HCT116 (cell line): ENCODE measurements around the gene ZNF334. TPM values are rescaled to one million over a fixed set of nuclear protein-coding genes. Genes with fewer than 3 reads are reported as not detected.

Experiments
- ATAC-seq: fragments of 200-7000 bp; cut with Tn5 transposase; 2 replicates; pipeline ENCODE4 v1.9.1; 2020; ENCODE audit warnings: mild to moderate bottlenecking, moderate library complexity
- BruUV-seq: library from RNA; stranded (reverse); fragments of 400-500 nt; replicated peaks from 2 replicates; lab custom pipeline; 2021; lab: Mats Ljungman, UMichigan
- CTCF ChIA-PET: fragments of 300-600 bp; sonication (Branson Sonifier 250); formaldehyde crosslinking; loops from one replicate; lab custom pipeline; 2021; ENCODE audit warnings: antibody characterized with exemption; lab: Charles Lee
- POLR2A ChIA-PET: fragments of 300-600, 350-600 bp; sonication (Branson Sonifier 250); formaldehyde crosslinking; loops from one replicate; lab custom pipeline; 2021; ENCODE audit warnings: antibody characterized with exemption; lab: Charles Lee
- RAD21 ChIA-PET, 2 experiments: fragments of 300-600 bp; sonication (Branson Sonifier 250); formaldehyde crosslinking; loops; one replicate each; lab custom pipeline; 2023; ENCODE audit warnings: low total read pairs in 2 of 2; ENCODE audit not compliant: uncharacterized antibody in 2 of 2, unreplicated experiment in 2 of 2, low non-redundant PET in 1 of 2; lab: Charles Lee
- DNase-seq: peaks from one replicate; pipeline ENCODE4 v3.0.0-alpha.2; 2010; ENCODE audit warnings: low read depth, low spot score
- H2AFZ ChIP-seq: fragments of 200-600 bp; shearing (Covaris generic), sonication (generic); 2 replicates; pipeline ENCODE4 v1.6.1; 2017; ENCODE audit warnings: low read depth, mixed run types, mixed read lengths, antibody characterized with exemption, low read length; ENCODE audit not compliant: poor library complexity, severe bottlenecking
- H3K27ac ChIP-seq: 2 replicates; pipeline ENCODE4 v1.5.1; 2012; ENCODE audit warnings: low read depth, low read length
- H3K27me3 ChIP-seq: fragments of 200-600 bp; sonication (generic); 2 replicates; pipeline ENCODE4 v1.6.1; 2016; ENCODE audit warnings: mixed run types, low read length, mixed read lengths; ENCODE audit not compliant: insufficient read depth
- H3K36me3 ChIP-seq, 2 experiments: fragments of 200-500 bp in 1 of 2; fragments of 200-600 bp in 1 of 2; sonication (Bioruptor generic) in 1 of 2; sonication (generic) in 1 of 2; 2 replicates each; pipeline versions ENCODE4 v1.5.1 to v1.6.1; 2014 to 2016; ENCODE audit warnings: low read length in 2 of 2, inconsistent platforms in 1 of 2, mixed read lengths in 1 of 2, mixed run types in 1 of 2; ENCODE audit not compliant: insufficient read depth in 2 of 2, control insufficient read depth in 1 of 2
- H3K4me1 ChIP-seq, 2 experiments: fragments of 200-600 bp in 1 of 2; sonication (generic) in 1 of 2; 2 replicates each; pipeline versions ENCODE4 v1.5.1 to v1.6.1; 2012 to 2017; ENCODE audit warnings: low read length in 2 of 2, inconsistent platforms in 1 of 2, mild to moderate bottlenecking in 1 of 2, mixed read lengths in 1 of 2, mixed run types in 1 of 2, moderate library complexity in 1 of 2; ENCODE audit not compliant: insufficient read depth in 2 of 2, control insufficient read depth in 1 of 2
- H3K4me2 ChIP-seq: fragments of 200-600 bp; sonication (generic); 2 replicates; pipeline ENCODE4 v1.6.1; 2017; ENCODE audit warnings: mixed run types, low read length, mixed read lengths
- H3K4me3 ChIP-seq, 2 experiments: fragments of 200-600 bp in 1 of 2; sonication (generic) in 1 of 2; replicated peaks in 1 of 2; 2 replicates each; pipeline ENCODE4 v1.5.1; 2011 to 2016; ENCODE audit warnings: low read length in 2 of 2, control low read depth in 1 of 2, low read depth in 1 of 2, mild to moderate bottlenecking in 1 of 2, mixed read lengths in 1 of 2, mixed run types in 1 of 2
- H3K79me2 ChIP-seq: fragments of 200-600 bp; sonication (generic); 2 replicates; pipeline ENCODE4 v1.6.1; 2017; ENCODE audit warnings: mild to moderate bottlenecking, mixed run types, low read length, moderate library complexity, mixed read lengths; ENCODE audit not compliant: insufficient read depth
- H3K9ac ChIP-seq: fragments of 200-600 bp; sonication (generic); 2 replicates; pipeline ENCODE4 v1.6.1; 2016; ENCODE audit warnings: low read length, mixed read lengths
- H3K9me2 ChIP-seq: fragments of 200-600 bp; sonication (generic), shearing (Covaris generic); 2 replicates; pipeline ENCODE4 v1.6.1; 2017; ENCODE audit warnings: mixed run types, mild to moderate bottlenecking, moderate library complexity; ENCODE audit not compliant: insufficient read depth
- H3K9me3 ChIP-seq, 2 experiments: fragments of 200-500 bp in 1 of 2; fragments of 200-600 bp in 1 of 2; sonication (Bioruptor generic) in 1 of 2; sonication (generic) in 1 of 2; 2 replicates each; pipeline ENCODE4 v1.6.1; 2014 to 2017; ENCODE audit warnings: low read length in 2 of 2, mixed read lengths in 2 of 2, inconsistent platforms in 1 of 2, low read depth in 1 of 2, mild to moderate bottlenecking in 1 of 2, mixed run types in 1 of 2, moderate library complexity in 1 of 2; ENCODE audit not compliant: control insufficient read depth in 1 of 2, insufficient read depth in 1 of 2
- H4K20me1 ChIP-seq: fragments of 200-600 bp; sonication (generic), shearing (Covaris generic); 2 replicates; pipeline ENCODE4 v1.6.1; 2017; ENCODE audit warnings: mixed run types, mild to moderate bottlenecking, moderate library complexity; ENCODE audit not compliant: insufficient read depth
- FOSL1 ChIP-seq: IDR thresholded peaks from 2 replicates; pipeline ENCODE4 v1.6.1; 2012; ENCODE audit warnings: low read depth
- SP1 ChIP-seq: IDR thresholded peaks from 2 replicates; pipeline ENCODE4 v1.6.1; 2012; ENCODE audit warnings: low read depth
- YY1 ChIP-seq: IDR thresholded peaks from 2 replicates; pipeline ENCODE4 v1.6.1; 2011; ENCODE audit warnings: low read length, low read depth, moderate library complexity, mild to moderate bottlenecking; ENCODE audit not compliant: insufficient replicate concordance; ENCODE audit errors: extremely low read depth
- intact Hi-C: fragments of 100-400 bp; cut with micrococcal nuclease; formaldehyde crosslinking; loops from 2 replicates; pipeline ENCODE4 v1.10.0; 2022
- total RNA-seq: library from RNA; stranded (reverse); gene quantifications from one replicate; pipeline ENCODE4 v1.2.1, GENCODE V29; 2021; ENCODE audit not compliant: unreplicated experiment
- TF ChIP-seq, protein P1 (sequence below), 3 experiments: fragments of 200-600 bp in 1 of 3; sonication (generic) in 1 of 3; IDR thresholded peaks in 2 of 3; conservative IDR thresholded peaks in 1 of 3; 2 replicates each; pipeline ENCODE4 v1.5.1; 2012 to 2017; ENCODE audit warnings: low read depth in 2 of 3, low read length in 2 of 3, antibody characterized with exemption in 1 of 3, borderline replicate concordance in 1 of 3, control low read depth in 1 of 3, mild to moderate bottlenecking in 1 of 3, mixed read lengths in 1 of 3, mixed run types in 1 of 3, moderate library complexity in 1 of 3; ENCODE audit not compliant: insufficient read depth in 1 of 3

ZNF334 gene
- total RNA-seq, 1 experiment from 2014 or later = not detected

DNA sequence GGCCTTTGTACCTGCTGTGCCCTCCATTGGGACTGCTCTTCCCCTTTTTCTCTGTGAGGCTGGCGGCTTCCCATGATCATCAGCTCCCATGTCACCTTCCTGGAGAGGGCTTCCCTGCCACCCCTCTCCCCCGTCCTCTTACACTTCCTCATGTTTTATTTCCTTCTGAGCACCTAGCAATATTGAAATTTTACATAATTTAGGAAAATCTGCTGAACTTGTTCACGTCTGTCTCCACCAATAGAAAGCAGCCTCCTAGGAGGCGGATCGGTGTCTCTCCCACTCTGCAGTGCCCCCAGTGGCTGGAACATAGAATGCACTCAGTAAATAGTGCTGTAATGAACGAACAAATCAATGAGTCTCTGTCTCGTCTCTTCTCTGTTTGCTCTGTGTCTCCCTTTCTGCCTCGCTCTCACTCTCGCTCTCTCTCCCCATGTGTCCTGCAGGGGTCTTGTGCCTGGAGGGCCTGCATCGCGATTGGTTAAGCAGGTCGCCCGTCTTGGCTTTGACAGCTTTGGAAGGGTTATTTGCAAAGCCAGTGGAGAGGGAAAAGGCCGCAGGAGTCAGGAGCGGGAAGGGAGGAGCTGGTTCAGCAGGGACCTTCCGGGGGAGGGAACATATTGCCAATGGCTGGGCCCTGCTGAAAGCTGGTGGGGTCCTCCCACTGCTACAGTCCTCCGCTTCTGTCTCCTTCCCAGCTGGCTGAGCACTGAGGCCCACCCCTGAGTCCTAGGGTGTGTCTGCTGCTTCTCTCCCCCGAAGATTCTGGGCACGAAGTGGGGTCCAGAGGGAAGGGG is 49.2 kb upstream of the ZNF334 start:
- H3K9ac ChIP-seq = 0 out of 2 replicates have a peak overlapping the region, but pooled peaks have one; percentile 33
- H3K9me3 ChIP-seq = no peaks in the 10 kb centered on the region
- no peaks in the 10 kb centered on the region for H3K36me3 ChIP-seq
- H3K27ac ChIP-seq = no peak overlapping the region
- no peaks in the 10 kb centered on the region for H3K27me3 ChIP-seq
- TF ChIP-seq, protein P1, sequence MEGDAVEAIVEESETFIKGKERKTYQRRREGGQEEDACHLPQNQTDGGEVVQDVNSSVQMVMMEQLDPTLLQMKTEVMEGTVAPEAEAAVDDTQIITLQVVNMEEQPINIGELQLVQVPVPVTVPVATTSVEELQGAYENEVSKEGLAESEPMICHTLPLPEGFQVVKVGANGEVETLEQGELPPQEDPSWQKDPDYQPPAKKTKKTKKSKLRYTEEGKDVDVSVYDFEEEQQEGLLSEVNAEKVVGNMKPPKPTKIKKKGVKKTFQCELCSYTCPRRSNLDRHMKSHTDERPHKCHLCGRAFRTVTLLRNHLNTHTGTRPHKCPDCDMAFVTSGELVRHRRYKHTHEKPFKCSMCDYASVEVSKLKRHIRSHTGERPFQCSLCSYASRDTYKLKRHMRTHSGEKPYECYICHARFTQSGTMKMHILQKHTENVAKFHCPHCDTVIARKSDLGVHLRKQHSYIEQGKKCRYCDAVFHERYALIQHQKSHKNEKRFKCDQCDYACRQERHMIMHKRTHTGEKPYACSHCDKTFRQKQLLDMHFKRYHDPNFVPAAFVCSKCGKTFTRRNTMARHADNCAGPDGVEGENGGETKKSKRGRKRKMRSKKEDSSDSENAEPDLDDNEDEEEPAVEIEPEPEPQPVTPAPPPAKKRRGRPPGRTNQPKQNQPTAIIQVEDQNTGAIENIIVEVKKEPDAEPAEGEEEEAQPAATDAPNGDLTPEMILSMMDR (IDR thresholded peaks at IDR 0.05 in 2 of 3, conservative IDR thresholded peaks at IDR 0.05 in 1 of 3; ENCODE audit: borderline replicate concordance in 1 of 3, insufficient read depth in 1 of 3, low read depth in 2 of 3, low read length in 2 of 3) = peak; percentile 33 to 95 (median 86); a peak in 4 of 6 replicates
- TF ChIP-seq FOSL1 (no peak), SP1 (no peak), YY1 (no peak)
- no peaks in the 10 kb centered on the region for H3K79me2 ChIP-seq
- intact Hi-C loops = loop anchor here (5.0 kb wide), 1 partner anchor 120 kb away; no protein-coding TSS in a partner anchor
- peaks cover 4 to 14% of the 10 kb centered on the region in 2 experiments; a peak in 2 of 4 replicates for H3K4me1 ChIP-seq
- H2AFZ ChIP-seq = peak overlapping the region; percentile 96
- ChIA-PET POLR2A (interaction anchor here (0.9 kb wide), 1 partner anchor 18 kb away, joined by 3 read pairs; no protein-coding TSS in a partner anchor), RAD21 (no interaction called here), CTCF (interaction anchor here (0.7 to 2.0 kb wide), 5 partner anchors 11 to 78 kb away, joined by 3 to 12 read pairs (median 3); no protein-coding TSS in a partner anchor)
- H4K20me1 ChIP-seq = no peaks in the 10 kb centered on the region
- BruUV-seq = no TSS peak
- peak overlapping the region; percentile 75 for H3K4me2 ChIP-seq
- ATAC-seq (peak; percentile 93), DNase-seq (peak; percentile 47)
- peak overlapping the region; percentile 30 to 51 for H3K4me3 ChIP-seq
- no peaks in the 10 kb centered on the region for H3K9me2 ChIP-seq
